Effector memory CD4-positive, alpha-beta T cell (primary cell): ENCODE results near the gene ANO2.

Source experiments
- DNase-seq, 3 donors: peaks; one replicate each; pipeline ENCODE4 v3.0.0-alpha.2; 2020
- H3K27ac ChIP-seq: 2 replicates; pipeline ENCODE4 v1.7.0; 2013; ENCODE audit warnings: mild to moderate bottlenecking, low read length, moderate library complexity; ENCODE audit not compliant: insufficient read depth, poor library complexity, severe bottlenecking
- H3K27me3 ChIP-seq: replicated peaks from 2 replicates; pipeline ENCODE4 v1.7.0; 2013; ENCODE audit warnings: mild to moderate bottlenecking, low read length; ENCODE audit not compliant: insufficient read depth, control insufficient read depth, poor library complexity, severe bottlenecking
- H3K36me3 ChIP-seq: 2 replicates; pipeline ENCODE4 v1.7.0; 2013; ENCODE audit warnings: mild to moderate bottlenecking, low read length, moderate library complexity; ENCODE audit not compliant: control insufficient read depth, insufficient read depth
- H3K4me1 ChIP-seq: 2 replicates; pipeline ENCODE4 v1.7.0; 2013; ENCODE audit warnings: low read length, mild to moderate bottlenecking; ENCODE audit not compliant: control insufficient read depth, insufficient read depth, poor library complexity, severe bottlenecking
- H3K4me3 ChIP-seq: 2 replicates; pipeline ENCODE4 v1.7.0; 2013; ENCODE audit warnings: low read length, low read depth, mild to moderate bottlenecking; ENCODE audit not compliant: insufficient read depth, poor library complexity, severe bottlenecking
- H3K9me3 ChIP-seq: 2 replicates; pipeline ENCODE4 v1.7.0; 2013; ENCODE audit warnings: mild to moderate bottlenecking, low read length, moderate library complexity; ENCODE audit not compliant: control insufficient read depth

Gene ANO2

DNA sequence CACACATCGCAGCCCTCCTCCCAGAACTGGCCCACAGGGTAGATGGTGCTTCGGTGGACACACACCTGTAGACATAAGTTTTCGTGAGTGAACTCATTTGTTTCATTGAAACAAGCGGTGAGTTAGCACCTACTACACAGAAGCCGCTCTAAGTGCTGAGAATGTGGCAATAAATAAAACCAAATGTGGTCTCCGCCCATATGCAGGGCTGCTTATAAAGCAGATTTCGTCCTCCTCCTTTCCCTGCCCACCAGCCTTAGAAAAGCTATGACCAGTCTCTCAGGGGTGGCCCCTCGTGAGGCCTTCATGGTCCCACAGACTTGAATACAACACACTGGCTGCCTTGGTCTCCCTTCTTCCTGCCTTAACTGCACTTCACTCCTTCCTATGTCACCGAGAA is 31.1 kb upstream of the ANO2 start:
- H3K9me3 ChIP-seq: no peaks in the 10 kb centered on the region
- H3K36me3 ChIP-seq: no peaks in the 10 kb centered on the region
- H3K4me1 ChIP-seq: no peaks in the 10 kb centered on the region
- no peak overlapping the region for H3K4me3 ChIP-seq
- no peak overlapping the region for H3K27ac ChIP-seq
- DNase-seq: no peak
- H3K27me3 ChIP-seq: no peaks in the 10 kb centered on the region

DNA sequence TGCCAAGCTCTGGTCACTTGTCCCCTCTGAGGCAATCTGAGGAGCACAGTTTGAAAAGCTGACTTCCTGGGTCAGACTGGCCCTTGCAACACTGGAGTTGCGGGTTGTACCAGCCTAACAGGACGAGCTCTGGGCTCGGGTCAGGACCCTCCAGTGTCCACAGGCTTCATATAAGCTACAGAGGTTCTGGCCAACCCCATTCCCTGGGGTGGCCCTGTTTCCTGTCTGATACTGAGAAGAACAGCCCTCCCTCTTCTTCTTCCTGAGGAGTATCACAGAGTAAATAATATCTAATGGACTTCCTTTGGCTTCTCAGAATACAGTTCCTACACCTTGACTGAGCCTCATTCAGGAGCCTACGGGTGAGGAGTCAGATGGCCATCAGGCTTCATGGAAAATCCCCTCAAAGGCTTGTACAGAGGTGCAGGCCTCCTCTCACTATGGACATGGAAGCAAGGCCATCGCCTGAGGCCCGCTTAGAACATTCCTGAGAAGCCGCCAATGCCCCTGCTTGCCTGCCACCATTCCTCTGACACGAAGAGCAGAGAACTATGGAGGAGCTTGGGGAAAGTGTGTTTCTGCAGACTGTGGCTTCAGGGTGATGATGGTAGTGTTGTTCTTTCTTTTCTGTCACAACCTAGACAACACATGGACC is 28.5 kb upstream of the ANO2 start:
- Histone ChIP-seq H3K4me1 (no peaks in the 10 kb centered on the region), H3K27ac (no peak overlapping the region), H3K36me3 (no peaks in the 10 kb centered on the region), H3K4me3 (no peak overlapping the region), H3K9me3 (no peaks in the 10 kb centered on the region), H3K27me3 (no peaks in the 10 kb centered on the region)
- DNase-seq: no peak

DNA sequence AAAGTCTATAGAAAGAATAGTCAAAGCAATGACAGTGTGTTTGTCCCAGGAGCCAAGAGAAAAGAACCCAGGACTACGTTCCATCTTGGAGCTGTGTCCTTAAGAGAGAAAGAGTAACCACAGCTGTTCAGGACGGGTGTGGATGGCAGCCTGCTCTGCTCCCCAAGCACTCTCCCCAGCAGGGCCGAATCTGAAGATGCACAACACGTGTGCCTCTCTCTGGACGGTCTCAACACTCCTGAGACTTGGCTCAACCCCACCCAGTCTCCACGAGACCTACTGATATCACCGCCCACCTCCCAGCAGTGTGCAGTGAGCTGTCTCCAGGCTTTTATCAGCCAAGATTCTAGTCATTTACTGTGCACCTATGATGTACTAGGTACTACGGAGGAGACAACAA is 27.3 kb upstream of the ANO2 start:
- Histone ChIP-seq H3K27me3 (no peaks in the 10 kb centered on the region), H3K4me3 (no peak overlapping the region), H3K36me3 (no peaks in the 10 kb centered on the region), H3K27ac (no peak overlapping the region), H3K4me1 (no peaks in the 10 kb centered on the region), H3K9me3 (no peaks in the 10 kb centered on the region)
- DNase-seq: no peak

DNA sequence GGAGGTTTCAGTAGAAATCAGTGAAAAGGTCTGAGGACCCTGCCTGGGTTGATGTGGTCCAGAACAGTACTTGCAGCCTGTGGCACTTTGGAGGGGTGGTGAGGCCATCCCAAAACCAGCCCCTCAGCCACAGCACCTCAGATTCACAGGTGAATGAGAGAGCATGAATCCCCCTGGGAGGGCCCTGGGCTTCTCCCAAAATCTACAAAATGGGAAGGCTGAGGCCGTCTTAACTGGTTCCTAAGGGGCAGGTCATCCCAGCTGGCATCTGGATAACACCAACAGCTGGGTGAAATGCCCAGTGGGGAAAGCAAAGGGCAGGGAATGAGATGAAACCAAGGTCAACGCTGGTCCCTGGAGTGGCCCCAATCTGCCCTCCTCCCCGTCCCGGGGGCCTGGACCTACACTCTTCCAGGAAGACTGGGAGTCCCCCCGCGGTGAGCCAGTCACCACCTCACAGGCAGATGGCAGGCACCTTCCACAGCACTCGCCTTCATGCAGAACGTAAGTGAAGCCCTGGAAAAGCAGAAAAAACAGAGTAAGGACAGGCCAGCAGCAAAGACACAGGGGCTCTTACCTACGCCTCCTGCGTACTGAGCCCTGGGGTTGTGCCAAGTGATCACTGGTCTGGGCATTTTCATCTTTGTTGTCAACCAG is 26.3 kb upstream of the ANO2 start:
- Histone ChIP-seq H3K4me1 (no peaks in the 10 kb centered on the region), H3K27me3 (no peaks in the 10 kb centered on the region)
- DNase-seq: no peak

DNA sequence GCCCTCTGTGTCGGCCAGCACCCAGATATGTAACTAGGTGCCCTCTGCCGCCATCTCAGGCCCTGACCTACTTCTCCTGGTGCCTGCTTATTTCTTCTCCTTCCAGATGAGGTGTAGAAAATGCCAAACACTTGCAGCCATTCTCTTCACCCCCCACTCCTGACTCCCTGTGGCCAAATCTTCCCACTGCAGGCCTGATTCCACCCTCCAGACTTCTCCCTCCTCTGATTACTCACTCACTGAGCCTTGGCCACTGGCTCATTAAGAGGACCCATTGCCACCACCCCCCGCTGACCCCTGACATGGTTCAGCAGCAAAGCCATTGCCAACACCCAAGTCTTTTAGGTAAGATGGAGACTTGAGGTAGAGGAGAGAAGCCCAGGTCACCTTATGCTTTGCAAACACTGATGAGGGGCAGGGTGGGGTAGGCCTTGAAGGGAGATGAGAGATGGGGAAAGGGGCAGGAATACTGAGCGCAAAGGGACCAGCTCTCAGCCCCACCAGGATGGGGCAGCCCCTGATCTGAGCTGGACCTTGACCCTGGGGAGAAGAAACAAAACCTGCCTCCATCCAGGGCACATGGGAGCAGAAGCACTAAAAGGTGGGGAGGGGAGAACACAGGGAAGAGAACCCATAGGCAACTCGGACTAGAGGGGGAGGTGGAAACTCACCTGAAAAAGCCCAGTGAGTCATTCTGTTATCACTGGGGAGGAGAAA is 25.1 kb upstream of the ANO2 start:
- Histone ChIP-seq H3K36me3 (no peaks in the 10 kb centered on the region), H3K27ac (no peak overlapping the region), H3K27me3 (no peaks in the 10 kb centered on the region), H3K9me3 (no peaks in the 10 kb centered on the region), H3K4me3 (no peak overlapping the region), H3K4me1 (no peaks in the 10 kb centered on the region)
- no peak for DNase-seq

More for the DNA sequence above, 26.3 kb upstream of the ANO2 start:
- no peaks in the 10 kb centered on the region for H3K36me3 ChIP-seq
- no peak overlapping the region for H3K4me3 ChIP-seq
- H3K9me3 ChIP-seq: no peaks in the 10 kb centered on the region
- H3K27ac ChIP-seq: no peak overlapping the region

DNA sequence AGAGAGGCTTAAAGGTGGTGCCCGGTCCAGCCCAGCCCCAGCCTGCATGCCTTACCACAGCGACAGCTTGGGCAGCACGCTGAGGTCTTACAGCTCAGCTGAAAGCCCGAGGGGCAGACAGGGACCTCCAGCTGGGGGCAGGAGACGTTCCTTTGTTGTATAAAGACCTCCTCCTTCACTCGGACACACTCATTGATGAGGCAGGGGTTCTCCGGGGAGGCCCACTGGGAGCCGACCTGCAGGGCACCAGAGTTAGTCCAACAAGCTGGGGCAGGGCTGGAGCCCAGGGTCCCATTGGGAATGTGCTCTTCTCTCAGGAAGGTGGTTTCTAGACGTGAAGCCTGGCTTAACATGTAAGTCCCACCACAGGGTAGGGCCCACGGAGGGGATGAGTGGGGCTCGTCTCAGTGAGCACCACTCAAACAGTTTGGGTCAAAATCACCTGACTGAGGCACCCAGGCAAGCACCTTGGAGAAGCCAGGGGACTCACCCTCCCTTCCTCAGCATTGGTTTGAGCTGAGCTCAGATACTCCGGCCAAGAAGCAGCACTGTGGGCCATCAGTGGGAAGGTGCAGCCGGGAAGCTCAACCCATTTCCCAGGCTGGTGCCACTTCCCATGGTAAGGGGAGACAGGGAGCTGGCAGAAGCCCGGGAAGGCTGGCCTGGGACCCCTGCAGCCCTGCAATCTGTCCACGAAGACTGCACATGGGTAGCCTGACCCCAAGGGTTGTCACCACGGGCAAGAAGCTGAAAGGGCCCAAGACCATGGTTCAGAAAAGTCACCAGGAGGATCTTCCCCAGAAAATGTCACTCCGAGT is 24.3 kb upstream of the ANO2 start:
- Histone ChIP-seq H3K4me3 (no peak overlapping the region), H3K4me1 (no peaks in the 10 kb centered on the region), H3K27ac (no peak overlapping the region), H3K36me3 (no peaks in the 10 kb centered on the region), H3K9me3 (no peaks in the 10 kb centered on the region), H3K27me3 (no peaks in the 10 kb centered on the region)
- no peak for DNase-seq

DNA sequence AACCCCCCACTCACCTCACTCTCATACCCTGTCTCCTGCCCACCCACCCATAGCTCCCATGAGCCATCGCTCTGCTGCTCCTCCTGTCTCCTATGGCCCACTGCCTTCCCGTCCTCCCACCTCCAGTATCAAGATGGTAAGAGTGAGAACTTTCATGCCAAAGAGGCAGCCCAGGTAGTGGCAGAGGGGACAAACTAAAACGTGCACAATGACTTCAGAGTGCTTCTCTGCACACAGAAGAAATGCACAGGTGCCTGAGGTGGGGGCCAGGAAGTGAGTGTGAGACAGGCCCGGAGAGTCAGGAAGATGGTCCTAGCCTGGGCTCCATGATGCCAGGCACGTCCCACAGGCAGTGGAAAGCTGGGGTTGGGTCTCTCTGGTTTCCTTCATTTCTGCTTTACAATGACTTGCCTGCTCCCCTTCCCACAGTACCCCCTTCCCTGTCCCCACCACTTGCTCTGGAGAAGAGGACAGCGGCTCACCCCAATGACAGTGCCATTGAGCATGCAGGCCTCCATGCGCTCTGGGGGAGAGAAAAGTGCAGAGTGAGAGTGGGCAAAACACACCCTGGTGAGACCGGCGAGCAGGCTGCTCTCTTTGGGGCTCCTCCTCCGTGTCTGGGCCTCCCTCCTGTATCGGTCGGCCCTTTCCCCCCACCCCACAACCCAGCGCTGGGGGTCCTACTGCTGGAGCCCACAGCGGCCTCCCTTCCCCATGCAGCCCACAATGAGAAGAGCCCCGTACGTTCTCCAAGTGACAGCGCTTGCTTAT is 22.8 kb upstream of the ANO2 start:
- H3K4me3 ChIP-seq: no peak overlapping the region
- H3K27me3 ChIP-seq: no peaks in the 10 kb centered on the region
- no peak overlapping the region for H3K27ac ChIP-seq
- no peaks in the 10 kb centered on the region for H3K9me3 ChIP-seq
- no peaks in the 10 kb centered on the region for H3K4me1 ChIP-seq
- H3K36me3 ChIP-seq: no peaks in the 10 kb centered on the region
- no peak for DNase-seq

DNA sequence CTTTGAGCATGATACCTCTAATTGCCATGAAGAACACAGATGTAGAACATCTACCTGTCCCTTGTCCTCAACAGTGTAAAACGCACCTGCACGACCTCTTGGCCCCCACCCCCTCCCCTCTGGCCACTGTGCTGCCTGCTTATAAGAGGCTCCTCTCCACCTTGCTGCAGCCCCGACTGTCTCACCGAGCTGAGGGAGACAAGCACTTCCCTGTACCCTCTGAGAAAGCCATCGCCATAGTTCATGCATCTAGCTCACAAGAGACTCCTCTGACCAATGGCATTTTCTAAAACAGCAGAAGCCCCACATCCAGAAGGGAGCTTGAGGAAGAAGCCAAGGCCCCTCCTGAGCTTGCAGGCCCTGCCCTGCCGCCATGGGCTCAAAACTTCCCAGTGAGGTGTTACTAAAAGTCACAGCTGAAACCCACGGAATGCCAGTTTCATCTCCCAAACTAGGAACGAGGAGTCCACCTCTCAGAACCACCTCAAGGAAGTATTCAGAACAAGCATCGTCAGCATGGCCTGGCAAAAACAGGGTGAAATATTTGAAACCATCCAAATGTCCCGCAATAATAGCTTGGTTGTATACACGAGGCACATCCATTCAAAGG is 21.5 kb upstream of the ANO2 start:
- H3K36me3 ChIP-seq: no peaks in the 10 kb centered on the region
- DNase-seq: no peak
- H3K4me3 ChIP-seq: no peak overlapping the region
- no peaks in the 10 kb centered on the region for H3K4me1 ChIP-seq
- no peak overlapping the region for H3K27ac ChIP-seq
- no peaks in the 10 kb centered on the region for H3K9me3 ChIP-seq
- no peaks in the 10 kb centered on the region for H3K27me3 ChIP-seq

DNA sequence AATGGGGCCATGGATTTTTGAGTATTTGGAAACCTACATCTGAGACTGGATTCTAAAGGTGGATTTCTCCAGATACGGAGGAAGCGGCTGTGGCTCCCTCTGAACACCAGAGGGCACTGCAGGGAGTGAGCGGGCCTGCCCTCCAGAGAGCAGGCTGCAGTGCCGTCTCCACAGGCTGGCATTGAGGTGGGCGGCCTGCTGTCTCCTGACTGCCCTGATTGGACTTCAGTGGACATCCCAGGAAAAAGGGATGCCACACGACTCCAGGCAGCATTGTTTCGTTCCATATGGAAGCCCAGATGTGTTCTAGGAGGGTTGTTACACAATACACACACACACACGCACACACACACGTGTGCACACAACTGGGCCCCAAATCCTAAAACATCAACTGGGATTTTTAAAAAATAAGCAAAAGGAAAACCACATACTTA is 20.9 kb upstream of the ANO2 start:
- DNase-seq: no peak
- H3K4me1 ChIP-seq: no peaks in the 10 kb centered on the region
- H3K4me3 ChIP-seq: no peak overlapping the region
- no peak overlapping the region for H3K27ac ChIP-seq
- H3K9me3 ChIP-seq: no peaks in the 10 kb centered on the region
- H3K27me3 ChIP-seq: no peaks in the 10 kb centered on the region
- H3K36me3 ChIP-seq: no peaks in the 10 kb centered on the region
